ENCODE data around the gene RPS29. TPM values are rescaled to one million over a fixed set of nuclear protein-coding genes. Genes with fewer than 3 reads are reported as not detected.

Gene RPS29
- total and polyA plus RNA-seq, 2 of the 13 experiments (the other 11 are each of a cell fraction or from before 2014, with no cell fraction given): 4,303 to 8,215 TPM

GRCh38 chr14:49585803-49586672 lies at the start of gene RPS29 (continued):
- 0 out of 2 replicates have a peak, but pooled peaks have one; percentile 27 for TF ChIP-seq ZNF777 (CRISPR knock-in tag; IDR thresholded peaks at IDR 0.05)
- TF ChIP-seq NKX3-1 (CRISPR knock-in tag; IDR thresholded peaks at IDR 0.05): no peak
- TF ChIP-seq ZNF33A (CRISPR knock-in tag; IDR thresholded peaks at IDR 0.05; ENCODE audit: borderline replicate concordance): 0 out of 2 replicates have a peak, but pooled peaks have one; percentile 18
- peak; percentile 94 for TF ChIP-seq ZGPAT (CRISPR knock-in tag; IDR thresholded peaks at IDR 0.05)
- no peak for TF ChIP-seq NR2F6 (IDR thresholded peaks at IDR 0.05)
- TF ChIP-seq NR2F6 (CRISPR knock-in tag; IDR thresholded peaks at IDR 0.05): no peak; the same call in 1 of the 2 replicates
- TF ChIP-seq NR3C1 (CRISPR knock-in tag; IDR thresholded peaks at IDR 0.05): no peak
- TF ChIP-seq IKZF1 (IDR thresholded peaks at IDR 0.05): no peak
- no peak; the same call in 1 of the 2 replicates for TF ChIP-seq KLF12 (CRISPR knock-in tag; IDR thresholded peaks at IDR 0.05; ENCODE audit: borderline replicate concordance)
- no peak for TF ChIP-seq PPARG (CRISPR knock-in tag; conservative IDR thresholded peaks at IDR 0.05)
- 0 out of 2 replicates have a peak, but pooled peaks have one; percentile 41 for TF ChIP-seq SP140L (CRISPR knock-in tag; IDR thresholded peaks at IDR 0.05; ENCODE audit: borderline replicate concordance)
- TF ChIP-seq ZNF431 (CRISPR knock-in tag; IDR thresholded peaks at IDR 0.05; ENCODE audit: borderline replicate concordance, low read depth): no peak
- TF ChIP-seq HCFC1 (IDR thresholded peaks at IDR 0.05; ENCODE audit: low read depth, low read length): no peak; the same call in 1 of the 2 replicates
- peak; percentile 8 for TF ChIP-seq PHF5A (CRISPR knock-in tag; IDR thresholded peaks at IDR 0.05; ENCODE audit: low read depth, unreplicated experiment)
- no peak for TF ChIP-seq ZNF652 (CRISPR knock-in tag; IDR thresholded peaks at IDR 0.05; ENCODE audit: borderline replicate concordance, low read depth)
- TF ChIP-seq PBX2 (CRISPR knock-in tag; IDR thresholded peaks at IDR 0.05): no peak
- no peak for TF ChIP-seq LCORL (IDR thresholded peaks at IDR 0.05)
- TF ChIP-seq LCORL (CRISPR knock-in tag; IDR thresholded peaks at IDR 0.05): no peak
- peak; percentile 94 for TF ChIP-seq MYPOP (CRISPR knock-in tag; IDR thresholded peaks at IDR 0.05)
- no peak for TF ChIP-seq U2AF1 (optimal IDR thresholded peaks at IDR 0.05; ENCODE audit: low read depth, low read length)
- TF ChIP-seq ZNF564 (CRISPR knock-in tag; IDR thresholded peaks at IDR 0.05): 0 out of 2 replicates have a peak, but pooled peaks have one; percentile 16
- 0 out of 2 replicates have a peak, but pooled peaks have one; percentile 58 for TF ChIP-seq GPN1 (CRISPR knock-in tag; IDR thresholded peaks at IDR 0.05; ENCODE audit: borderline replicate concordance)
- no peak for TF ChIP-seq ZNF790 (CRISPR knock-in tag; IDR thresholded peaks at IDR 0.05; ENCODE audit: borderline replicate concordance)
- TF ChIP-seq MED1 (CRISPR knock-in tag; IDR thresholded peaks at IDR 0.05): peak; percentile 82
- TF ChIP-seq MEF2D (CRISPR knock-in tag; IDR thresholded peaks at IDR 0.05): peak; percentile 48; the same call in 1 of the 2 replicates
- TF ChIP-seq MNT (IDR thresholded peaks at IDR 0.05): peak; percentile 66
- TF ChIP-seq PHF8 (CRISPR knock-in tag; IDR thresholded peaks at IDR 0.05): peak; percentile 95
- TF ChIP-seq ZFAT (CRISPR knock-in tag; conservative IDR thresholded peaks at IDR 0.05): no peak
